ENCODE data around the gene FAM83C.

DNA sequence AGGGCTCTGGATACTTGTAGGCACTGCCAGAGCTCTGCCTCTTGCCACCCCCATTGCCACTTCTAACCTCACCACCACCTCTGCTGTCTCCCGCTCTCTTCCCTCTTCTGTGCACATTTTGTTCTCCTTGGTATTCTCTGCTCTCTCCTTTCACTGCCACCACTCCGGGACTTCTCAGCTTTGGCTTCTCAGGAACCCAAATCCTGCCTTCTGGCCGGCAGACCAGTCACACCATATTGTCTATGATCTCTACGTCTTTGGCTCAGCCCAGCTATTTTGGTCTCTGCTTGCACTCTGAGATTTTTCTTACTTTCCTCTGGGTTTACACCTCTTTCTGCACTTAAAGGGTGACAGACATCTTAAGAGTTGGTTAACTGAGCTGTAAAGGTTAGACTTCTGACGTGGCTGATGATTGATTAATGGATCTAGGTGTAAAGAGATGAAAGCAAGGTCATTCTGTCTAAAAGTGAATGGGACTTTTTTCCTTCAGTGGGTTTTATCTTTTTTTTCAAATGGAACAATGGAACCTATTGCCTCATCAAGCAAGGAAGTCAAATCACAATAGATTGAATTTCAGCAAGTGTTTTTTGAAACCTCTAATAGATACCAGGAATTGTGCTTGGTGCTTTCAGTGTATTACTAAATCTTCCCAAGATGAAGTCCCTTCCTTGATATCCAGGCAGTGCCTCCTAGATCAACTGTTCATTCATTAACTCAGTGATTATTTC lies 52.0 kb downstream of the FAM83C start:
- no peak for TF ChIP-seq CTCF (IDR thresholded peaks at IDR 0.05)
- no peak for TF ChIP-seq POLR2A (IDR thresholded peaks at IDR 0.05)
